Calu3 (cell line): ENCODE data around the gene RAP1GAP. TPM values are rescaled to one million over a fixed set of nuclear protein-coding genes. Genes with fewer than 3 reads are reported as not detected.

Source experiments
- BruUV-seq: library from RNA; stranded (reverse); fragments of 400-500 nt; replicated peaks from 2 replicates; lab custom pipeline; 2021; lab: Mats Ljungman, UMichigan
- CTCF ChIA-PET: fragments of 300-600 bp; sonication (Branson Sonifier 250); formaldehyde crosslinking; loops from one replicate; lab custom pipeline; 2022; ENCODE audit warnings: antibody characterized with exemption; lab: Charles Lee
- DNase-seq: peaks from one replicate; pipeline ENCODE4 v3.0.0; 2022
- H3K27ac Mint-ChIP-seq: one replicate; pipeline ENCODE4 v1.8.0; 2022; ENCODE audit warnings: mixed read lengths; ENCODE audit not compliant: unreplicated experiment
- H3K27me3 Mint-ChIP-seq: one replicate; pipeline ENCODE4 v1.8.0; 2022; ENCODE audit warnings: mixed read lengths; ENCODE audit not compliant: unreplicated experiment
- H3K36me3 Mint-ChIP-seq: one replicate; pipeline ENCODE4 v1.8.0; 2022; ENCODE audit warnings: mild to moderate bottlenecking, moderate library complexity, mixed read lengths; ENCODE audit not compliant: insufficient read depth, unreplicated experiment
- H3K4me1 Mint-ChIP-seq: one replicate; pipeline ENCODE4 v1.8.0; 2022; ENCODE audit warnings: mild to moderate bottlenecking, low read depth, mixed read lengths; ENCODE audit not compliant: unreplicated experiment
- H3K4me3 Mint-ChIP-seq: one replicate; pipeline ENCODE4 v1.8.0; 2022; ENCODE audit warnings: mild to moderate bottlenecking, low read depth, moderate library complexity, mixed read lengths; ENCODE audit not compliant: unreplicated experiment
- H3K9me3 Mint-ChIP-seq: one replicate; pipeline ENCODE4 v1.8.0; 2022; ENCODE audit warnings: low read depth, mixed read lengths; ENCODE audit not compliant: unreplicated experiment
- CTCF ChIP-seq: fragments of 200-600 bp; IDR thresholded peaks from one replicate; pipeline ENCODE4 v1.8.0; 2022; ENCODE audit warnings: antibody characterized with exemption; ENCODE audit not compliant: unreplicated experiment
- intact Hi-C: fragments of 100-400 bp; cut with micrococcal nuclease; formaldehyde crosslinking; loops from one replicate; pipeline ENCODE4 v1.10.0; 2022; ENCODE audit not compliant: unreplicated experiment
- total RNA-seq: library from RNA; stranded (reverse); gene quantifications from 2 replicates; pipeline ENCODE4 v1.2.3, GENCODE V29; 2022

Gene RAP1GAP
- total RNA-seq, 1 experiment from 2014 or later, result 23.8 TPM

GRCh38 chr1:21665711-21666575, 3.2 kb downstream of the RAP1GAP start:
- no peaks in the 10 kb centered on the region for H3K9me3 Mint-ChIP-seq

GRCh38 chr1:21664806-21665588, 4.2 kb downstream of the RAP1GAP start:
- no peak for TF ChIP-seq CTCF
- Mint-ChIP-seq H3K9me3 (no peaks in the 10 kb centered on the region), H3K27me3 (peaks cover 12% of the 10 kb centered on the region), H3K4me3 (no peak overlapping the region), H3K27ac (no peak overlapping the region), H3K4me1 (peaks cover 7% of the 10 kb centered on the region), H3K36me3 (peaks cover 7% of the 10 kb centered on the region)
- intact Hi-C loops, result loop anchor here (5.0 kb wide), 1 partner anchor 223 kb away; the partner anchor contains the start of gene NBPF3
- no TSS peak for BruUV-seq
- CTCF ChIA-PET, result no interaction called here
- DNase-seq, result no peak

More at GRCh38 chr1:21665711-21666575, 3.2 kb downstream of the RAP1GAP start:
- H3K4me1 Mint-ChIP-seq, result peaks cover 7% of the 10 kb centered on the region
- CTCF ChIA-PET, result no interaction called here
- TF ChIP-seq CTCF, result no peak
- peaks cover 3% of the 10 kb centered on the region for H3K27me3 Mint-ChIP-seq
- H3K27ac Mint-ChIP-seq, result no peak overlapping the region
- BruUV-seq, result no TSS peak
- no peak for DNase-seq
- H3K36me3 Mint-ChIP-seq, result peaks cover 7% of the 10 kb centered on the region
- intact Hi-C loops, result loop anchor here (5.0 kb wide), 1 partner anchor 224 kb away; the partner anchor contains the start of gene NBPF3
- no peak overlapping the region for H3K4me3 Mint-ChIP-seq

- Mint-ChIP-seq H3K9me3 (no peaks in the 10 kb centered on the region), H3K4me1 (peaks cover 7% of the 10 kb centered on the region), H3K27ac (no peak overlapping the region), H3K36me3 (no peaks in the 10 kb centered on the region), H3K4me3 (no peak overlapping the region), H3K27me3 (peaks cover 19% of the 10 kb centered on the region)
- DNase-seq, result no peak
- no TSS peak for BruUV-seq
- CTCF ChIA-PET, result no interaction called here
- TF ChIP-seq CTCF, result no peak
- intact Hi-C loops, result no loop called here
Observed at GRCh38 chr1:21663951-21664805, 5.0 kb downstream of the RAP1GAP start.
